ENCODE data around the gene LAMC1. TPM values are rescaled to one million over a fixed set of nuclear protein-coding genes. Genes with fewer than 3 reads are reported as not detected.

The LAMC1 gene
- total RNA-seq, 1 donor from 2014 or later, result 104 TPM

Other genes starting within 250 kb of the LAMC1 start
- 6.1 TPM for gene NPL, start 233.6 kb upstream of the LAMC1 start, total RNA-seq
- 54.3 TPM for gene DHX9, start 184.1 kb upstream of the LAMC1 start, total RNA-seq
- not detected for gene SHCBP1L, start 70.3 kb upstream of the LAMC1 start, total RNA-seq
- gene LAMC2, start 162.8 kb downstream of the LAMC1 start, total RNA-seq, result 0.40 TPM